ENCODE data around the gene POLN. TPM values are rescaled to one million over a fixed set of nuclear protein-coding genes. Genes with fewer than 3 reads are reported as not detected.

Gene POLN
- total RNA-seq, 2 donors from 2014 or later: 1.3 to 2.8 TPM

DNA sequence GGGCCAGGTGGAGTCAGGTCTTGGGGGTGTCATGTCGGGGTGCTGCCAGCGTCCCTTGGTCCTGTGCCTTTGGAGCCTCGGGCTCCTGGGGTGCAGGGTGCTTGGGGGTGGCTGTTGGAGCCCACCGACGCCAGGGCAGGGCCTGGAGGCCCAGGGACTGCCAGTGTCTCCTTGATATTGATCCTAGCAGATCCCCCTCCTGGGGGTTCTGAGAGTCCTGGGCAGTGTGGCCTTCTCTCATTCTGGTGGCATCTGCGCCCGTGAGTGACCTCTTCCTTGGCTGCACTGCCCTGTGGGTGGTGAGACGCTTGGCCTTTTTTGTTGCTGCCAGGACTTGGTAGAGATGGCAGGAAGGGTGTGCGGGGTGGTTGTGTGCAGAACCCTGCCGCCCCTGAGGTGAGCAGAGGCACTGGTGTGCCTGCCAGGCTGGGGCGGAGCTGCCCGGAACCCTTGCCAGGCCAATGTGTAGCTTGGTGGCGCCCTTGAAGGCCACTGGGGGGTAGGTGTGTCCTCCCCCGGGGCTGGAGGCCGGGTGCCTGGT is 175.8 kb downstream of the POLN start:
- Histone ChIP-seq H3K4me3 (no peak overlapping the region), H3K4me1 (no peaks in the 10 kb centered on the region), H3K27ac (no peak overlapping the region), H3K9me3 (no peaks in the 10 kb centered on the region), H3K27me3 (no peaks in the 10 kb centered on the region), H3K36me3 (no peaks in the 10 kb centered on the region)
- TF ChIP-seq, protein P1, sequence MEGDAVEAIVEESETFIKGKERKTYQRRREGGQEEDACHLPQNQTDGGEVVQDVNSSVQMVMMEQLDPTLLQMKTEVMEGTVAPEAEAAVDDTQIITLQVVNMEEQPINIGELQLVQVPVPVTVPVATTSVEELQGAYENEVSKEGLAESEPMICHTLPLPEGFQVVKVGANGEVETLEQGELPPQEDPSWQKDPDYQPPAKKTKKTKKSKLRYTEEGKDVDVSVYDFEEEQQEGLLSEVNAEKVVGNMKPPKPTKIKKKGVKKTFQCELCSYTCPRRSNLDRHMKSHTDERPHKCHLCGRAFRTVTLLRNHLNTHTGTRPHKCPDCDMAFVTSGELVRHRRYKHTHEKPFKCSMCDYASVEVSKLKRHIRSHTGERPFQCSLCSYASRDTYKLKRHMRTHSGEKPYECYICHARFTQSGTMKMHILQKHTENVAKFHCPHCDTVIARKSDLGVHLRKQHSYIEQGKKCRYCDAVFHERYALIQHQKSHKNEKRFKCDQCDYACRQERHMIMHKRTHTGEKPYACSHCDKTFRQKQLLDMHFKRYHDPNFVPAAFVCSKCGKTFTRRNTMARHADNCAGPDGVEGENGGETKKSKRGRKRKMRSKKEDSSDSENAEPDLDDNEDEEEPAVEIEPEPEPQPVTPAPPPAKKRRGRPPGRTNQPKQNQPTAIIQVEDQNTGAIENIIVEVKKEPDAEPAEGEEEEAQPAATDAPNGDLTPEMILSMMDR (IDR thresholded peaks at IDR 0.05): no peak
- no peak for DNase-seq (ENCODE audit: low spot score)

DNA sequence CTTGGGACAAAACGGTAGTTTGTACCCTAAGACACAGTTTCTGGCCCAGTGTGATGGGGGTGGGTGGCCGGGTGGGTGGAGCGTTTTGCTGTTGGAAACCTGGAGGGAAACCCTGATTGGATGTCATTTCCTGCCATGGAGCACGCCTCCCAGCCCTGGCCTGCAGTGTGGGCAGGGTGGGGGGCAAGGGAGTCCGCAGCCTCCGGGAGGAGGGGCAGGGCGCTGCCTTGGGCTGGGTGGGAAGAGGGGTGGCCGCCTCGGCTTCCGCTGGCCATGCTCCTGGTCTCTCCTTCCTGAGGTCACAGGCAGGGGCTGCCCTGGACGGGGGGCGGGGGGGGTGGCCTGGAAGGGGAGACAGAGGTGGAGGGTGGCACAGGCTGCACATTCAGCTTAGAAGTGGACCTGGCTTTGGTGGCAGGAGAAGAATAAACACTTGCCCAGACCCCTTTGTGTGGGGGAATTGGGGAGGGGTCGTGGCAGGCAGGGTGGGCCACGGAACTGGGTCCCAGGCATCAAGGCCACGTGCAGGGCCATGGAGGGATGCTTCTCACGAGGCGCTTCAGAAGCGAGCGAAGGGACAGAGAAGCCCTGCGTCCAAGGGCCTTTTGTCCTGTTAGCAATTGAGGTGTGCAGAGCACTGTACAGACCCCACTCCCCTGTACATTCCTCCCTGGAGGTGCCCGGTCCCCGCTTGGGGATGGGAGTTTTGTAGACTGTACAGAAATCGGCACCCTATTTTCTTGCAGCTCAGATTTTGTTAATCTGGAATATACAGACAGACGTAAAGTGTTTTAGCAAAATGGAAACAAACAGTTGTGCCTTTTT is 176.6 kb downstream of the POLN start:
- Histone ChIP-seq H3K36me3 (no peaks in the 10 kb centered on the region), H3K4me1 (peaks cover 0 to 3% of the 10 kb centered on the region in 2 donors), H3K27me3 (peaks cover 0 to 1% of the 10 kb centered on the region in 2 donors), H3K4me3 (no peak overlapping the region), H3K27ac (no peak overlapping the region), H3K9me3 (no peaks in the 10 kb centered on the region)
- DNase-seq (ENCODE audit: low spot score): no peak
- TF ChIP-seq, protein P1 (IDR thresholded peaks at IDR 0.05): no peak

DNA sequence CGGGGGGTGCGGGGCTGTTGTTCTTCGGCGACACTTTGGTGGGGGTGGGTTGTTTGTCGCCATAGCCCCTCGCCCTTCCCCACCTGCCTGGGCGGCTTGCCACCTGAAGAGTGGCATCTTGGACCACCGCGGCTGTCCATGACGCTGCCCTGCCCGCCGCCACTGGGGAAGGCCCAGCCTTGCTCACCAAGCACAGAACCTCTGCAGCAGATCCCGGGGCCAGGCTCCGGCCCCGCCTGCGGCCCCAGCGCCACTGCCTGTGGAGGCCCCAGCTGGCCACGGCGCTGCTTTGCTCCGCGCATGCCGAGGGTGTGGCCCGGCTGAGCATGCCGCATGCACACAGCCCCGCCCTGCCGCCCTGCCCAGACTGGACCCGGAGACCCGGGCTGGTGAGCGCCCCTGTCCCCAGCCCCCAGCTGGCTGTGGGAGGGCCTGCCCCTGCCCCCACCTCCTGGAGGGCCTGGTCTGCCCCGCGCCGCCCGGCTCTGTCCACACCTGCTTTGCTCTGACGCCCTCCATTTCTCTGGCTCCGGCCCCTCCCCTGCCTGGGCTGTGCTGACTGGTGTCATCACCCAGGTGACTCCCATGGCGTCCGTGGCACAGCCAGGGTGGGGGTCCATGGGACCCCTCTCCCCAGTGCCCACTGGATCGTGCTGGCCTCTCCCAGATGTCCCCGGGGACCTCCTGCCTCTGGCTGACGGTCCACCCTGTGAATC is 177.5 kb downstream of the POLN start:
- H3K9me3 ChIP-seq: no peaks in the 10 kb centered on the region
- no peak overlapping the region for H3K27ac ChIP-seq
- no peak for DNase-seq (ENCODE audit: low spot score)
- H3K4me1 ChIP-seq: peaks cover 0 to 10% of the 10 kb centered on the region in 2 donors
- TF ChIP-seq, protein P1 (IDR thresholded peaks at IDR 0.05): no peak
- no peaks in the 10 kb centered on the region for H3K36me3 ChIP-seq
- H3K4me3 ChIP-seq: no peak overlapping the region
- peaks cover 0 to 6% of the 10 kb centered on the region in 2 donors for H3K27me3 ChIP-seq

DNA sequence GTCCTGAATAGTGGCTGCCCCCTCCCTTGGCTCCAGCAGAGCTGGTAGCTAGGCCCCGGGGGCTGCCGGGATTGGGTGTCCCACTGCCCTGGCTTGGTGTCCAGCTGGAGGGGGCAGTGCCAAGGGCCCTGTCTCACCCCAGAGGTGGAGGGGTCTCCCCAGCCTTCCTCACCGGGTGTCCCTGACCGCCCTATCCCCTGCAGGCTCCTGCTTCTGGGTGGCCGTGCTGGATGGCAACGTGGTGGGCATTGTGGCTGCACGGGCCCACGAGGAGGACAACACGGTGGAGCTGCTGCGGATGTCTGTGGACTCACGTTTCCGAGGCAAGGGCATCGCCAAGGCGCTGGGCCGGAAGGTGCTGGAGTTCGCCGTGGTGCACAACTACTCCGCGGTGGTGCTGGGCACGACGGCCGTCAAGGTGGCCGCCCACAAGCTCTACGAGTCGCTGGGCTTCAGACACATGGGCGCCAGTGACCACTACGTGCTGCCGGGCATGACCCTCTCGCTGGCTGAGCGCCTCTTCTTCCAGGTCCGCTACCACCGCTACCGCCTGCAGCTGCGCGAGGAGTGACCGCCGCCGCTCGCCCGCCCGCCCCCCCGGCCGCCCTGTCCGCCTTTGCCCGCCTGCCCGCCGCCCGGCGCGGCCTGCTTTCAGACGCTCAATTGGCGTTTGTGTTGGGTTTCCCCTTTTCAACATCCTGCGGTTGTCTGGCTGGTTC is 178.2 kb downstream of the POLN start:
- no peak for DNase-seq (ENCODE audit: low spot score)
- Histone ChIP-seq H3K4me3 (no peak overlapping the region), H3K9me3 (no peaks in the 10 kb centered on the region), H3K27me3 (peaks cover 0 to 6% of the 10 kb centered on the region in 2 donors), H3K4me1 (peaks cover 0 to 10% of the 10 kb centered on the region in 2 donors), H3K36me3 (no peaks in the 10 kb centered on the region), H3K27ac (no peak overlapping the region)
- TF ChIP-seq, protein P1 (IDR thresholded peaks at IDR 0.05): no peak

DNA sequence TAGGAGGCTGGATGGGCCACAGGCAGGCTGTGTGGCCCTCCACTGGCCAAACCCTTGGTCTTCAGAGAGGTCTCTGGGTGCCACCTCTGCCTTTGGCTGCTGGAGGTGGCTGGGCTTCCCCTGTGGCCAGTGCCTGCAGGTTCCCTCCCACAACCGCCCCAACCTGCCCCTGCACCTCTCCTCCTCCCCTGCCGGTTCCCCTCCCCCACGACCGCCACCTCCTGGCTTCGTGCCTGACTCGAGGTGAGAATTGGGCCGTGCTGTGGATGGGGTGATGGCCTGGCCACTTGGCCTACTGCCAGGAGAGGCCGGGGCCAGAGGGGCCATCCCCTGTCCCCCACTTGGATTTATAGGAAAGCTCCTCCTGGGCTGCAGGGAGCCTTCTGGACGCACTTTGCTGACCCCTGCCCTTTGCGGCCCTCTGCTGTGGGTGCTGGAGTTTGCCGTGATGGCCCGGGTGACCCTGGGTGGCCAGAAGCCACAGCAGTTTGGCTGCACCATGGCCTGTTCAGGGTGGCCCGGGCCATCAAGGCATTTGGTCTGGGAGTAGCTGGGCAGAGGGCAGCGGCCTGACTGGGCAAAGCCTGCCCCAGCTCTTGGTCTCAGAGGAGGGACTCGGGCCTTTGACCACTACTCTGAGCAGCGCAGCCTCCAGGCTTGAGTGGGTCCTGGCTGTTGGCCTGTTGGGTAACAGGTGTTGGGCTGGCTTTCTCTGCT is 179.0 kb downstream of the POLN start:
- H3K4me1 ChIP-seq: peaks cover 0 to 15% of the 10 kb centered on the region in 2 donors
- H3K36me3 ChIP-seq: no peaks in the 10 kb centered on the region
- H3K9me3 ChIP-seq: no peaks in the 10 kb centered on the region
- H3K4me3 ChIP-seq: no peak overlapping the region
- peaks cover 0 to 6% of the 10 kb centered on the region in 2 donors for H3K27me3 ChIP-seq
- TF ChIP-seq, protein P1 (IDR thresholded peaks at IDR 0.05): no peak
- H3K27ac ChIP-seq: no peak overlapping the region
- DNase-seq (ENCODE audit: low spot score): no peak
